HepG2 (cell line): ENCODE data around the gene FURIN. TPM values are rescaled to one million over a fixed set of nuclear protein-coding genes. Genes with fewer than 3 reads are reported as not detected.

Experiments used
- ATAC-seq: fragments of 200-7000 bp; cut with Tn5 transposase; 3 replicates; pipeline ENCODE4 v1.9.1; 2020; ENCODE audit warnings: mild to moderate bottlenecking, moderate library complexity
- BruUV-seq: library from RNA; stranded (reverse); fragments of 400-500 nt; replicated peaks from 2 replicates; lab custom pipeline; 2021; lab: Mats Ljungman, UMichigan
- CTCF ChIA-PET: fragments of 300-600 bp; formaldehyde crosslinking; extraction: SDS; loops from one replicate; lab custom pipeline; 2021; ENCODE audit warnings: low total read pairs, inconsistent platforms, low intra/inter-chr PET ratio; lab: Yijun Ruan, JAX
- POLR2A ChIA-PET: fragments of 350-600 bp; sonication (Branson Sonifier 250); formaldehyde crosslinking; loops from one replicate; lab custom pipeline; 2020; ENCODE audit warnings: antibody characterized with exemption, inconsistent platforms; lab: Yijun Ruan, JAX
- DNase-seq: peaks from one replicate; pipeline ENCODE4 v3.0.0-alpha.2; 2015; ENCODE audit warnings: low spot score
- FAIRE-seq: peaks from 3 replicates; lab custom pipeline; 2011; peaks lifted over from hg19 to GRCh38; lab: Jason Lieb, UNC
- H2AFZ ChIP-seq: one replicate; pipeline ENCODE4 v1.6.1; 2011; ENCODE audit warnings: low read length, inconsistent platforms
- H3K27ac ChIP-seq: fragments of 300-600 bp; 3 replicates; pipeline ENCODE4 v1.8.0; 2011; ENCODE audit warnings: mixed run types, mild to moderate bottlenecking, mixed read lengths, low read length, inconsistent platforms; ENCODE audit not compliant: insufficient read depth; ENCODE audit errors: extremely low read length
- H3K27me3 ChIP-seq, 2 experiments: fragments of 200-600 bp in 1 of 2; 2 replicates in 1 of 2; 3 replicates in 1 of 2; pipeline versions ENCODE4 v1.6.0 to v1.8.0; 2011; ENCODE audit warnings: low read length in 2 of 2, mild to moderate bottlenecking in 2 of 2, moderate library complexity in 2 of 2, inconsistent platforms in 1 of 2; ENCODE audit not compliant: insufficient read depth in 2 of 2, control insufficient read depth in 1 of 2
- H3K36me3 ChIP-seq, 2 experiments: fragments of 200-600 bp in 1 of 2; replicated peaks in 1 of 2; 2 replicates in 1 of 2; 3 replicates in 1 of 2; pipeline versions ENCODE4 v1.5.1 to v1.8.0; 2011; ENCODE audit warnings: low read length in 2 of 2, inconsistent platforms in 1 of 2; ENCODE audit not compliant: insufficient read depth in 2 of 2, control insufficient read depth in 1 of 2
- H3K4me1 ChIP-seq: 2 replicates; pipeline ENCODE4 v1.5.1; 2012; ENCODE audit warnings: low read length, inconsistent platforms; ENCODE audit not compliant: insufficient read depth
- H3K4me2 ChIP-seq: 2 replicates; pipeline ENCODE4 v1.6.0; 2011; ENCODE audit warnings: low read depth, low read length, inconsistent platforms
- H3K4me3 ChIP-seq, 3 experiments: fragments of 200-600 bp in 1 of 3; sonication (generic), shearing (Covaris generic) in 1 of 3; replicated peaks in 1 of 3; 2 replicates each; pipeline ENCODE4 v1.5.1; 2011 to 2016; ENCODE audit warnings: low read length in 3 of 3, inconsistent platforms in 2 of 3, low read depth in 2 of 3, mild to moderate bottlenecking in 2 of 3, control low read depth in 1 of 3, mixed read lengths in 1 of 3; ENCODE audit not compliant: insufficient read depth in 1 of 3
- H3K79me2 ChIP-seq: one replicate; pipeline ENCODE4 v1.6.1; 2011; ENCODE audit warnings: low read length, inconsistent platforms; ENCODE audit not compliant: insufficient read depth
- H3K9ac ChIP-seq: 2 replicates; pipeline ENCODE4 v1.6.0; 2011; ENCODE audit warnings: mild to moderate bottlenecking, low read depth, low read length, inconsistent platforms; ENCODE audit not compliant: insufficient read depth
- H3K9me3 ChIP-seq: 2 replicates; pipeline ENCODE4 v1.5.1; 2012; ENCODE audit warnings: mild to moderate bottlenecking, low read length
- H4K20me1 ChIP-seq: 2 replicates; pipeline ENCODE4 v1.6.0; 2011; ENCODE audit warnings: inconsistent platforms, mild to moderate bottlenecking, low read length, moderate library complexity; ENCODE audit not compliant: insufficient read depth
- BRD4 ChIP-seq: sonication (generic); formaldehyde crosslinking; IDR thresholded peaks from 2 replicates; pipeline ENCODE4 v1.4.0; 2020; ENCODE audit warnings: missing genetic modification reagents
- FOSL2 ChIP-seq: sonication (generic); formaldehyde crosslinking; IDR thresholded peaks from 2 replicates; pipeline ENCODE4 v1.4.0; 2020; ENCODE audit warnings: missing genetic modification reagents
- FOXP1 ChIP-seq, 2 experiments: fragments of 450-650 bp in 1 of 2; IDR thresholded peaks; 2 replicates each; pipeline ENCODE4 v1.6.1; 2017 to 2018; ENCODE audit warnings: antibody characterized with exemption in 1 of 2
- FOXP4 ChIP-seq: sonication (generic); formaldehyde crosslinking; IDR thresholded peaks from 2 replicates; pipeline ENCODE4 v1.4.0; 2020; ENCODE audit warnings: missing genetic modification reagents
- NBN ChIP-seq: fragments of 450-650 bp; conservative IDR thresholded peaks from 2 replicates; pipeline ENCODE4 v1.6.1; 2017
- PBX3 ChIP-seq: sonication (generic); formaldehyde crosslinking; IDR thresholded peaks from 2 replicates; pipeline ENCODE4 v1.8.1; 2023; ENCODE audit warnings: missing genetic modification reagents, inconsistent platforms, borderline replicate concordance
- PLRG1 ChIP-seq: fragments of 450-650 bp; conservative IDR thresholded peaks from 2 replicates; pipeline ENCODE4 v1.6.1; 2016
- POLR2A ChIP-seq, 2 experiments: IDR thresholded peaks; 2 replicates each; pipeline ENCODE4 v1.6.1; 2011; ENCODE audit warnings: low read depth in 2 of 2, low read length in 2 of 2, mild to moderate bottlenecking in 1 of 2, moderate library complexity in 1 of 2; ENCODE audit not compliant: insufficient read depth in 1 of 2
- PRDM10 ChIP-seq: sonication (generic); formaldehyde crosslinking; IDR thresholded peaks from 2 replicates; pipeline ENCODE4 v1.4.0; 2020; ENCODE audit warnings: low read depth, missing genetic modification reagents
- RFX1 ChIP-seq: fragments of 450-650 bp; IDR thresholded peaks from 2 replicates; pipeline ENCODE4 v1.6.1; 2017
- SAP130 ChIP-seq: IDR thresholded peaks from 2 replicates; pipeline ENCODE4 v1.6.1; 2016; ENCODE audit warnings: low read depth
- SSRP1 ChIP-seq: IDR thresholded peaks from 2 replicates; pipeline ENCODE4 v1.6.1; 2016; ENCODE audit warnings: control low read depth
- ZBTB10 ChIP-seq: sonication (generic); formaldehyde crosslinking; IDR thresholded peaks from 2 replicates; pipeline ENCODE4 v1.4.0; 2020; ENCODE audit warnings: missing genetic modification reagents, borderline replicate concordance
- ZNF253 ChIP-seq: sonication (generic); formaldehyde crosslinking; IDR thresholded peaks from 2 replicates; pipeline ENCODE4 v1.8.0; 2022; ENCODE audit warnings: mild to moderate bottlenecking, missing genetic modification reagents, borderline replicate concordance
- ZNF34 ChIP-seq: sonication (generic); formaldehyde crosslinking; IDR thresholded peaks from 2 replicates; pipeline ENCODE4 v1.4.0; 2020; ENCODE audit warnings: mild to moderate bottlenecking, missing genetic modification reagents, borderline replicate concordance
- WGBS: methylation state at CpG from one replicate; pipeline ENCODE4 v1.1.6; 2017; ENCODE audit warnings: low lambda C conversion rate; 5-methylcytosine and 5-hydroxymethylcytosine counted together
- in situ Hi-C: cut with HindIII; loops from 2 replicates; pipeline ENCODE4 v1.10.0; 2017; ENCODE audit warnings: low pct_unique_long_range_greater_than_20kb; ENCODE audit not compliant: extremely low pct_ligation_motif_present
- intact Hi-C: fragments of 100-400 bp; cut with micrococcal nuclease; formaldehyde crosslinking; loops from one replicate; pipeline ENCODE4 v1.10.0; 2022; ENCODE audit not compliant: unreplicated experiment
- polyA plus RNA-seq, 8 experiments: library from polyadenylated mRNA; depleted of rRNA in 3 of 8; stranded (reverse) in 7 of 8; unstranded in 1 of 8; fragments of >200 nt; fragmentation: Illumina TruSeq in 4 of 8; extraction: Trizol in 4 of 8; gene quantifications; 2 replicates each; pipeline versions ENCODE4 v1.2.1 to v1.2.3, GENCODE V29; 2011 to 2016; ENCODE audit warnings: low read depth in 4 of 8, missing spikeins in 1 of 8, mixed read lengths in 1 of 8; ENCODE audit not compliant: insufficient read depth in 1 of 8
- total RNA-seq, 5 experiments: library from RNA; depleted of rRNA; stranded (reverse); fragments of >200 nt; fragmentation: Illumina TruSeq; extraction: Trizol; gene quantifications; 2 replicates each; pipeline ENCODE4 v1.2.3, GENCODE V29; 2016; ENCODE audit warnings: low read depth in 1 of 5

The FURIN gene
- total and polyA plus RNA-seq, 2 of the 13 experiments (the other 11 are each of a cell fraction or from before 2014, with no cell fraction given): 15.2 to 17.4 TPM

- peak; percentile 56 for DNase-seq
- H4K20me1 ChIP-seq: peaks cover 22% of the 10 kb centered on the region; the same call in 1 of the 2 replicates
- TSS peak; percentile 61 for BruUV-seq
- no peak for TF ChIP-seq ZNF253
- TF ChIP-seq RFX1: no peak
- peak in 1 of 2 experiments; percentile 35; a peak in 1 of 4 replicates for TF ChIP-seq POLR2A (IDR thresholded peaks at IDR 0.05; ENCODE audit: insufficient read depth in 1 of 2, low read depth in 2 of 2, low read length in 2 of 2)
- TF ChIP-seq FOXP4 (CRISPR knock-in tag): no peak
- TF ChIP-seq SSRP1 (CRISPR knock-in tag): no peak
- TF ChIP-seq NBN: no peak
- TF ChIP-seq FOSL2 (CRISPR knock-in tag): peak; percentile 81
- TF ChIP-seq FOXP1 (IDR thresholded peaks at IDR 0.05): no peak
- TF ChIP-seq FOXP1 (CRISPR knock-in tag; IDR thresholded peaks at IDR 0.05): no peak
- TF ChIP-seq ZNF34 (CRISPR knock-in tag): no peak
- 0 out of 2 replicates have a peak, but pooled peaks have one; percentile 33 for TF ChIP-seq BRD4 (CRISPR knock-in tag)
- TF ChIP-seq SAP130 (CRISPR knock-in tag): 0 out of 2 replicates have a peak, but pooled peaks have one; percentile 10
- no peak for TF ChIP-seq PLRG1
- TF ChIP-seq ZBTB10: no peak
- no peak for TF ChIP-seq PBX3 (CRISPR knock-in tag)
- TF ChIP-seq PRDM10 (CRISPR knock-in tag): no peak
Observed at GRCh38 chr15:90872486-90873184, 4.2 kb downstream of the FURIN start.

More at GRCh38 chr15:90872486-90873184, 4.2 kb downstream of the FURIN start:
- POLR2A ChIA-PET: interaction anchor here (2.5 to 2.6 kb wide), 2 partner anchors 12 kb away, joined by 41 to 65 read pairs; partner anchors contain the start of gene FES
- intact Hi-C loops (loop anchor here (5.0 kb wide), 1 partner anchor 380 kb away; no protein-coding TSS in a partner anchor), in situ Hi-C loops (no loop called here)
- Histone ChIP-seq H3K9ac (peak overlapping the region; percentile 61), H3K9me3 (no peaks in the 10 kb centered on the region), H2AFZ (no peak overlapping the region), H3K36me3 (peaks cover 2 to 23% of the 10 kb centered on the region in 2 experiments; a peak in 3 of 5 replicates), H3K27me3 (peaks cover 0 to 29% of the 10 kb centered on the region in 2 experiments; a peak in 4 of 5 replicates), H3K4me1 (peaks cover 62% of the 10 kb centered on the region), H3K4me2 (peak overlapping the region; percentile 85), H3K79me2 (peaks cover 10% of the 10 kb centered on the region), H3K27ac (no peak overlapping the region), H3K4me3 (peak overlapping the region; percentile 72 to 74 (median 73))
- WGBS: 7% methylated on average over 12 of the region's 12 CpGs
- FAIRE-seq (no peak), ATAC-seq (peak; percentile 11)
- CTCF ChIA-PET: no interaction called here
